MV-4-11 (cell line): ENCODE results near the gene ASF1B.
A peak's percentile ranks its signal among the peaks of the same experiment; 100 is the strongest.

Experiments used
- DNase-seq: peaks from one replicate; lab custom pipeline; 2025; lab: John Stamatoyannopoulos, UW

Gene ASF1B

GRCh38 chr19:14135985-14136508, 342 bp downstream of the ASF1B start:
- no peak for DNase-seq

- no peak for DNase-seq
These were observed 1.0 kb downstream of the ASF1B start for GRCh38 chr19:14135355-14135754.

GRCh38 chr19:14127929-14128509, 8.4 kb downstream of the ASF1B start:
- peak; percentile 81 for DNase-seq

GRCh38 chr19:14127176-14127575, 9.2 kb downstream of the ASF1B start:
- no peak for DNase-seq

- no peak for DNase-seq
These were observed 13.5 kb downstream of the ASF1B start for GRCh38 chr19:14122924-14123323.

- DNase-seq: no peak
These were observed 15.9 kb downstream of the ASF1B start for GRCh38 chr19:14120497-14120780.

GRCh38 chr19:14119644-14120496, 16.5 kb downstream of the ASF1B start:
- no peak for DNase-seq

GRCh38 chr19:14119146-14119545, 17.2 kb downstream of the ASF1B start:
- no peak for DNase-seq

- DNase-seq: peak; percentile 98
These were observed 18.0 kb downstream of the ASF1B start for GRCh38 chr19:14118165-14119051.

GRCh38 chr19:14117668-14118164, 18.7 kb downstream of the ASF1B start, which contains the start of gene PRKACA:
Gene PRKACA, minus strand, starts transcription at chr19:14117762. Its CDS starts 215 bp downstream, at chr19:14117547.
- peak; percentile 99 for DNase-seq

GRCh38 chr19:14116918-14117578, 19.3 kb downstream of the ASF1B start:
- no peak for DNase-seq

- DNase-seq: no peak
These were observed 19.9 kb downstream of the ASF1B start for GRCh38 chr19:14116525-14116917.

GRCh38 chr19:14115756-14116155, 20.6 kb downstream of the ASF1B start:
- DNase-seq: no peak

GRCh38 chr19:14114854-14115253, 21.5 kb downstream of the ASF1B start:
- DNase-seq: peak; percentile 86

GRCh38 chr19:14114439-14114838, 21.9 kb downstream of the ASF1B start:
- no peak for DNase-seq

- DNase-seq: peak; percentile 59
These were observed 22.5 kb downstream of the ASF1B start for GRCh38 chr19:14113762-14114414.

GRCh38 chr19:14112809-14113385, 23.5 kb downstream of the ASF1B start:
- no peak for DNase-seq

GRCh38 chr19:14112051-14112808, 24.2 kb downstream of the ASF1B start:
- no peak for DNase-seq

- no peak for DNase-seq
These were observed 24.9 kb downstream of the ASF1B start for GRCh38 chr19:14111486-14111885.

- no peak for DNase-seq
These were observed 25.7 kb downstream of the ASF1B start for GRCh38 chr19:14110650-14111049.
